Transverse colon (tissue), 4 donors: ENCODE results near the gene FNDC3B. TPM values are rescaled to one million over a fixed set of nuclear protein-coding genes. Genes with fewer than 3 reads are reported as not detected.

Experiments used
- DNase-seq: peaks from one replicate; pipeline ENCODE4 v3.0.0-alpha.2; 2019
- H3K27ac ChIP-seq, 4 donors: fragments of 200-600 bp; sonication (generic); 2 replicates each; pipeline ENCODE4 v1.5.1; 2016 to 2018; ENCODE audit warnings: inconsistent platforms in 4 of 4
- H3K27me3 ChIP-seq: fragments of 200-600 bp; sonication (generic); 2 replicates; pipeline ENCODE4 v1.5.1; 2017; ENCODE audit warnings: inconsistent platforms
- H3K36me3 ChIP-seq, 4 donors: fragments of 200-600 bp; sonication (generic); 2 replicates each; pipeline ENCODE4 v1.5.1; 2017 to 2019; ENCODE audit warnings: inconsistent platforms in 4 of 4
- H3K4me1 ChIP-seq, 4 donors: fragments of 200-600 bp; sonication (generic); 2 replicates each; pipeline ENCODE4 v1.5.1; 2017 to 2020; ENCODE audit warnings: inconsistent platforms in 4 of 4
- H3K4me3 ChIP-seq, 4 donors: fragments of 200-600 bp; sonication (generic); 1 replicate in 1 of 4; 2 replicates in 3 of 4; pipeline versions ENCODE4 v1.5.1 to v1.6.1; 2017 to 2019; ENCODE audit warnings: inconsistent platforms in 4 of 4
- H3K9me3 ChIP-seq, 2 donors: fragments of 200-600 bp; sonication (generic); 2 replicates each; pipeline ENCODE4 v1.5.1; 2017 to 2019; ENCODE audit warnings: inconsistent platforms in 2 of 2
- EP300 ChIP-seq: sonication (generic); formaldehyde crosslinking; IDR thresholded peaks from one replicate; pipeline ENCODE4 v1.6.1; 2017; ENCODE audit warnings: antibody characterized with exemption, low read depth
- POLR2A ChIP-seq: fragments of 450-650 bp; IDR thresholded peaks from one replicate; pipeline ENCODE4 v1.6.1; 2016; ENCODE audit warnings: antibody characterized with exemption, mild to moderate bottlenecking, moderate library complexity
- POLR2AphosphoS5 ChIP-seq, 3 donors: sonication (generic); formaldehyde crosslinking; IDR thresholded peaks; one replicate each; pipeline ENCODE4 v1.6.1; 2016; ENCODE audit warnings: antibody characterized with exemption in 3 of 3
- WGBS, 2 donors: methylation state at CpG; one replicate each; pipeline ENCODE4 v1.1.5; 2018; ENCODE audit warnings: low coverage in 1 of 2; 5-methylcytosine and 5-hydroxymethylcytosine counted together
- in situ Hi-C, 4 donors: fragments of 200-750 bp; cut with MboI; loops; one replicate each; pipeline versions ENCODE4 v1.15.0 to v1.15.1; 2017; ENCODE audit warnings: low sequenced_read_pairs in 3 of 4, low pct_ligation_motif_present in 1 of 4, low pct_unique_long_range_greater_than_20kb in 1 of 4
- intact Hi-C: fragments of 100-400 bp; cut with DNase I; formaldehyde crosslinking; loops from one replicate; pipeline ENCODE4 v1.15.1; 2023; ENCODE audit warnings: low total_unique reads
- total RNA-seq, 4 donors: library from RNA; depleted of rRNA; stranded (reverse); fragments of >200 nt; gene quantifications; one replicate each; pipeline ENCODE4 v1.1.0, GENCODE V29; 2016
- TF ChIP-seq, protein P1 (sequence below), 5 experiments: fragments of 200-600 bp in 3 of 5; fragments of 450-650 bp in 2 of 5; sonication (generic) in 3 of 5; IDR thresholded peaks; 1 replicate in 2 of 5; 2 replicates in 3 of 5; pipeline ENCODE4 v1.5.1; 2016 to 2017; ENCODE audit warnings: antibody characterized with exemption in 5 of 5, inconsistent platforms in 3 of 5, mild to moderate bottlenecking in 2 of 5, moderate library complexity in 1 of 5

FNDC3B gene
- total RNA-seq, 4 donors from 2014 or later: 28.5 to 85.7 (median 44.5) TPM

DNA sequence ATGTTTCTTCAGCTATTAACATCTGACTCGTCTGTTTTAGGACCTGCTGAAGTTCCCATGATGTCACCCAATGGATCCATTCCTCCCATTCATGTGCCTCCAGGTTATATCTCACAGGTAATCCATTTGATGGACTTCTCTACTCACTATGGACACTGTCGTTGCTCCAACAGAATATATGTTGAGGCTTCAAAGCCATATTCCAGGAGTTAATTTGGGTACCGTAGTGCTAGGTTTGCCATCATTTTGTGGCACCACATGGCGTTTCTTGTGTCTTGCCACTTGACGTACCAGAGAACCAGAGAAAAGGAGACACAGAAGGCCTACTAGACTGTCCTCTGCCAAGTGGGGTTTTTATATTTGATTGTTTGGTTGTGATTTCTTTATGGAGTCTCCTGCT is 187.5 kb downstream of the FNDC3B start:
- no peak overlapping the region for H3K4me3 ChIP-seq
- no peak for DNase-seq
- TF ChIP-seq, protein P1, sequence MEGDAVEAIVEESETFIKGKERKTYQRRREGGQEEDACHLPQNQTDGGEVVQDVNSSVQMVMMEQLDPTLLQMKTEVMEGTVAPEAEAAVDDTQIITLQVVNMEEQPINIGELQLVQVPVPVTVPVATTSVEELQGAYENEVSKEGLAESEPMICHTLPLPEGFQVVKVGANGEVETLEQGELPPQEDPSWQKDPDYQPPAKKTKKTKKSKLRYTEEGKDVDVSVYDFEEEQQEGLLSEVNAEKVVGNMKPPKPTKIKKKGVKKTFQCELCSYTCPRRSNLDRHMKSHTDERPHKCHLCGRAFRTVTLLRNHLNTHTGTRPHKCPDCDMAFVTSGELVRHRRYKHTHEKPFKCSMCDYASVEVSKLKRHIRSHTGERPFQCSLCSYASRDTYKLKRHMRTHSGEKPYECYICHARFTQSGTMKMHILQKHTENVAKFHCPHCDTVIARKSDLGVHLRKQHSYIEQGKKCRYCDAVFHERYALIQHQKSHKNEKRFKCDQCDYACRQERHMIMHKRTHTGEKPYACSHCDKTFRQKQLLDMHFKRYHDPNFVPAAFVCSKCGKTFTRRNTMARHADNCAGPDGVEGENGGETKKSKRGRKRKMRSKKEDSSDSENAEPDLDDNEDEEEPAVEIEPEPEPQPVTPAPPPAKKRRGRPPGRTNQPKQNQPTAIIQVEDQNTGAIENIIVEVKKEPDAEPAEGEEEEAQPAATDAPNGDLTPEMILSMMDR (IDR thresholded peaks at IDR 0.05): no peak
- TF ChIP-seq POLR2AphosphoS5 (IDR thresholded peaks at IDR 0.05) (no peak), EP300 (no peak), POLR2A (no peak)
- no peak overlapping the region for H3K27ac ChIP-seq
- H3K4me1 ChIP-seq: peaks cover 0 to 16% (median 0%) of the 10 kb centered on the region in 4 donors
- in situ Hi-C loops: no loop called here
- WGBS, 2 donors: 92 to 94% methylated on average over 3 to 5 of the region's 5 CpGs
- no peaks in the 10 kb centered on the region for H3K36me3 ChIP-seq
- no peaks in the 10 kb centered on the region for H3K9me3 ChIP-seq
- intact Hi-C loops: no loop called here
- H3K27me3 ChIP-seq: no peaks in the 10 kb centered on the region

DNA sequence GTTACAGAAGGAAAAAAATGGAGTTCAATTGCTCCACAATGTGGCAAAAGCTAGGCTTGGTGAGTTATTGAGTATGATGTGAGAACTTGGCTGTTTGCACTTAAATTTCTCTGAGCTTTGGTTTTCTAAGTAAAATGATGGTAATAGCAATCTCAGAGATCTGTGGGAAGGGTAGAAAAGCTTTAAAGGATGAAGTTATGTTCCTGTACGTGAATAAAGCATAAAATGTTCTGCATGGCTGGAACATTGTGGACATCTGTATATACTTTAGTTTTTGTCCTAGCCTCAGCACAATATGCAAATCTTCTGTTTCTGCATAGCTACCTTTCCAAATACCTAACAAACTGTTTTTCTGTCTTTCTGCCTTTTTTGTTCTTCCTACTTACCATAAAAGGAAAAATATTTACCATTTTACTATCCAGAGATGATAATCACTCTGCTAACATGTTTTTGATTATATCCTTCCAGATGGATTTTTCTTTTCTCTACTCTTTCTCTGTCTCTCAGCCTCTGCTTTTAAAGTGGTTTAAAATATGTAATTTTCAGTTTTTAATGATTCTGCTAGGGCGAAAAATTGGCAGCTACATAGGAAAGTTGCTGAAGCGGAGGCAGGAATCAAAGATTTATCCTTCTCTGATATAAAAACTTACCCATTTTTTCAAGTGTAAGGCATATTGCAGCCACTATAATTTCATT is 188.1 kb downstream of the FNDC3B start:
- in situ Hi-C loops (no loop called here), intact Hi-C loops (no loop called here)
- Histone ChIP-seq H3K4me3 (no peak overlapping the region), H3K36me3 (no peaks in the 10 kb centered on the region), H3K9me3 (no peaks in the 10 kb centered on the region), H3K27me3 (no peaks in the 10 kb centered on the region), H3K27ac (no peak overlapping the region), H3K4me1 (peaks cover 0 to 16% (median 0%) of the 10 kb centered on the region in 4 donors)
- WGBS, 2 donors: 89 to 90% methylated on average over 3 of the region's 3 CpGs
- TF ChIP-seq, protein P1 (IDR thresholded peaks at IDR 0.05): no peak
- no peak for TF ChIP-seq POLR2AphosphoS5 (IDR thresholded peaks at IDR 0.05)
- TF ChIP-seq POLR2A: no peak
- no peak for TF ChIP-seq EP300
- DNase-seq: no peak

DNA sequence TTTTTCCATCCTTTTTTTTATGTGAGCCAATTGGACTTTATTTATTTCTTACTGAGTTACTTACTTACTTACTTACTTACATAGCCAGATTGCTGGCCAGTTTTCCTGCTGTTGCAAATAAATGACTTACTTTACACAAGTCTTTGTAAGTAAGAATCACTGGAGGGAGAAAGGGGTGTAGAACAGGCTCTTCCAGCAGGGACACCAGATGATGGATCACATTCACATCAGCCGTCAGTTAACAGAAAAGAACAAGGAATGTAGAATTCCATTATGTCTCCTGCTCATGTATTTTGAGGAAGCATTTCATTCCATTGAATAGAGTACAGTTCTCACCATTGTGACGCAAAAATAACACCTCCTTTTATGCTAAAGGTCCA is 188.6 kb downstream of the FNDC3B start:
- in situ Hi-C loops: no loop called here
- TF ChIP-seq, protein P1 (IDR thresholded peaks at IDR 0.05): no peak
- TF ChIP-seq EP300: no peak
- TF ChIP-seq POLR2A: no peak
- no peak for TF ChIP-seq POLR2AphosphoS5 (IDR thresholded peaks at IDR 0.05)
- intact Hi-C loops: no loop called here
- Histone ChIP-seq H3K9me3 (no peaks in the 10 kb centered on the region), H3K27ac (no peak overlapping the region), H3K4me1 (peaks cover 0 to 15% (median 0%) of the 10 kb centered on the region in 4 donors), H3K4me3 (no peak overlapping the region), H3K36me3 (no peaks in the 10 kb centered on the region), H3K27me3 (no peaks in the 10 kb centered on the region)
- DNase-seq: no peak
- 66 to 85% methylated on average over 2 of the region's 2 CpGs for WGBS, 2 donors

DNA sequence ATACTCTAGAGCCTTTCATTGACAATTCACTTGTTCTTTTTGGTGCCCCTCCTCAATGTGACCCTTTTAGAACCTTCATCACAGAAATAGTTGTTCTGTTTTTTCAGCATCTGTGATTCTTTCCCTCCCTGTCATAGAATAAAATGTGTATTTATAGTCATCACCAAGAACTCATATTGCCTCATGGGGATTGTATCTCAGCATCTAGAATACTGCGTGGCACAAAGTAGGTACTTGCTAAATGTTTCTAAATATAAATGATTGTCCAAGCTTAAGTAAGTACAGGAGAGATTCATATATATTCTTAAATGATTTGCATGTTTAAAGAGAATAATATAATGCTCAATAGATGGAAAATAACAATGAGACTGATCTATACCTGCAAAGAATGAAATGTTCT is 190.1 kb downstream of the FNDC3B start:
- intact Hi-C loops: no loop called here
- Histone ChIP-seq H3K36me3 (no peaks in the 10 kb centered on the region), H3K4me1 (peaks cover 0 to 9% (median 0%) of the 10 kb centered on the region in 4 donors), H3K27me3 (no peaks in the 10 kb centered on the region), H3K9me3 (no peaks in the 10 kb centered on the region), H3K4me3 (no peak overlapping the region), H3K27ac (no peak overlapping the region)
- WGBS, 2 donors: 86% methylated on average over 1 of the region's 1 CpG
- in situ Hi-C loops: no loop called here
- no peak for TF ChIP-seq EP300
- TF ChIP-seq POLR2AphosphoS5 (IDR thresholded peaks at IDR 0.05): no peak
- no peak for TF ChIP-seq POLR2A
- TF ChIP-seq, protein P1 (IDR thresholded peaks at IDR 0.05): no peak
- no peak for DNase-seq
